Astrocyte (in vitro differentiated cells and primary cell): ENCODE data around the gene ADRA2A.

ENCODE experiments used
- CTCF ChIP-seq: IDR thresholded peaks from 2 replicates; pipeline ENCODE4 v1.5.1; 2011; ENCODE audit warnings: low read depth, mild to moderate bottlenecking, inconsistent platforms, low read length, moderate library complexity; ENCODE audit not compliant: insufficient read depth
- EZH2 ChIP-seq: IDR thresholded peaks from 2 replicates; pipeline ENCODE4 v1.6.1; 2012; ENCODE audit warnings: mild to moderate bottlenecking, low read length, inconsistent platforms; ENCODE audit not compliant: insufficient read depth

GRCh38 chr10:111129363-111129762 lies 52.5 kb downstream of the ADRA2A start:
- TF ChIP-seq CTCF (no peak), EZH2 (no peak)
